ENCODE results near the gene SEMA5A. TPM values are rescaled to one million over a fixed set of nuclear protein-coding genes. Genes with fewer than 3 reads are reported as not detected.

Gene SEMA5A
- total and polyA plus RNA-seq, 2 donors (not counting 1 experiment from before 2014, with no cell fraction given), result not detected

- CTCF ChIA-PET, result no interaction called here
Observed at GRCh38 chr5:9332026-9332425, 213.8 kb downstream of the SEMA5A start.

GRCh38 chr5:9331372-9331771 lies 214.5 kb downstream of the SEMA5A start:
- POLR2A ChIA-PET, result no interaction called here
- H3K27me3 Mint-ChIP-seq, result no peaks in the 10 kb centered on the region
- peaks cover 0 to 8% (median 0%) of the 10 kb centered on the region in 3 donors for H3K9me3 ChIP-seq (ENCODE audit: control extremely low read depth in 1 of 3, control insufficient read depth in 2 of 3, insufficient read depth in 1 of 3, low read length in 2 of 3)
- CTCF ChIA-PET, result no interaction called here
- H2AFZ ChIP-seq (ENCODE audit: insufficient read depth, low read depth, low read length, poor library complexity, severe bottlenecking), result no peak overlapping the region
- H3K4me3 Mint-ChIP-seq, result no peak overlapping the region
- no peak overlapping the region for H3K27ac ChIP-seq (ENCODE audit: low read length in 2 of 2)
- no peak overlapping the region for H3K4me3 ChIP-seq (ENCODE audit: control extremely low read depth in 1 of 5, extremely low read depth in 1 of 5, insufficient read depth in 1 of 5, low read depth in 2 of 5, low read length in 4 of 5)
- no peaks in the 10 kb centered on the region for H3K27me3 ChIP-seq (replicated peaks in 1 of 4; ENCODE audit: control extremely low read depth in 1 of 4, control insufficient read depth in 3 of 4, insufficient read depth in 4 of 4, low read length in 3 of 4)
- H3K9ac ChIP-seq (ENCODE audit: low read length), result no peak overlapping the region
- H3K36me3 ChIP-seq (replicated peaks in 1 of 2; ENCODE audit: control extremely low read depth in 1 of 2, control insufficient read depth in 1 of 2, extremely low read depth in 1 of 2, insufficient read depth in 2 of 2, low read length in 1 of 2), result no peaks in the 10 kb centered on the region
- H3K79me2 ChIP-seq (ENCODE audit: control insufficient read depth, insufficient read depth, low read length), result no peaks in the 10 kb centered on the region
- no peaks in the 10 kb centered on the region for H4K20me1 ChIP-seq (ENCODE audit: control insufficient read depth, insufficient read depth, low read length, poor library complexity, severe bottlenecking)
- peaks cover 3% of the 10 kb centered on the region for H3K9me3 Mint-ChIP-seq (ENCODE audit: insufficient read depth)
- no peak overlapping the region for H3K4me2 ChIP-seq (replicated peaks; ENCODE audit: low read depth, low read length, poor library complexity, severe bottlenecking)
- WGBS (ENCODE audit: insufficient coverage), result no CpG with 5 or more reads among the region's 1 CpG
- no peak for ATAC-seq (ENCODE audit: low read depth)
- intact Hi-C loops (cut with micrococcal nuclease), result no loop called here
- H3K4me1 ChIP-seq (ENCODE audit: control insufficient read depth in 2 of 2, insufficient read depth in 2 of 2, low read length in 2 of 2), result no peaks in the 10 kb centered on the region
- no peaks in the 10 kb centered on the region for H3K4me1 Mint-ChIP-seq
- DNase-seq, result no peak
- TF ChIP-seq CTCF (IDR thresholded peaks at IDR 0.05) (no peak), EZH2 (IDR thresholded peaks at IDR 0.05; ENCODE audit: borderline replicate concordance, insufficient read depth, low read depth, low read length, poor library complexity, severe bottlenecking) (no peak)
- no peak overlapping the region for H3K27ac Mint-ChIP-seq

More at GRCh38 chr5:9332026-9332425, 213.8 kb downstream of the SEMA5A start:
- Histone ChIP-seq H2AFZ (ENCODE audit: insufficient read depth, low read depth, low read length, poor library complexity, severe bottlenecking) (no peak overlapping the region), H3K4me1 (ENCODE audit: control insufficient read depth in 2 of 2, insufficient read depth in 2 of 2, low read length in 2 of 2) (no peaks in the 10 kb centered on the region), H3K36me3 (replicated peaks in 1 of 2; ENCODE audit: control extremely low read depth in 1 of 2, control insufficient read depth in 1 of 2, extremely low read depth in 1 of 2, insufficient read depth in 2 of 2, low read length in 1 of 2) (no peaks in the 10 kb centered on the region), H3K27me3 (replicated peaks in 1 of 4; ENCODE audit: control extremely low read depth in 1 of 4, control insufficient read depth in 3 of 4, insufficient read depth in 4 of 4, low read length in 3 of 4) (no peaks in the 10 kb centered on the region), H3K79me2 (ENCODE audit: control insufficient read depth, insufficient read depth, low read length) (no peaks in the 10 kb centered on the region), H4K20me1 (ENCODE audit: control insufficient read depth, insufficient read depth, low read length, poor library complexity, severe bottlenecking) (no peaks in the 10 kb centered on the region), H3K4me3 (ENCODE audit: control extremely low read depth in 1 of 5, extremely low read depth in 1 of 5, insufficient read depth in 1 of 5, low read depth in 2 of 5, low read length in 4 of 5) (no peak overlapping the region), H3K4me2 (replicated peaks; ENCODE audit: low read depth, low read length, poor library complexity, severe bottlenecking) (no peak overlapping the region), H3K9ac (ENCODE audit: low read length) (no peak overlapping the region), H3K9me3 (ENCODE audit: control extremely low read depth in 1 of 3, control insufficient read depth in 2 of 3, insufficient read depth in 1 of 3, low read length in 2 of 3) (peaks cover 0 to 8% (median 0%) of the 10 kb centered on the region in 3 donors), H3K27ac (ENCODE audit: low read length in 2 of 2) (no peak overlapping the region)
- H3K4me1 Mint-ChIP-seq, result no peaks in the 10 kb centered on the region
- H3K27ac Mint-ChIP-seq, result no peak overlapping the region
- no peak for TF ChIP-seq CTCF (IDR thresholded peaks at IDR 0.05)
- TF ChIP-seq EZH2 (IDR thresholded peaks at IDR 0.05; ENCODE audit: borderline replicate concordance, insufficient read depth, low read depth, low read length, poor library complexity, severe bottlenecking), result no peak
- peaks cover 3% of the 10 kb centered on the region for H3K9me3 Mint-ChIP-seq (ENCODE audit: insufficient read depth)
- ATAC-seq (ENCODE audit: low read depth) (no peak), DNase-seq (no peak)
- intact Hi-C loops (cut with micrococcal nuclease), result no loop called here
- POLR2A ChIA-PET, result no interaction called here
- 84% methylated on average over 4 of the region's 4 CpGs for WGBS (ENCODE audit: insufficient coverage)
- no peak overlapping the region for H3K4me3 Mint-ChIP-seq
- H3K27me3 Mint-ChIP-seq, result no peaks in the 10 kb centered on the region

Measured in B cell (primary cell).